Measurements from ENCODE around the gene SARS1.
A peak's percentile ranks its signal among the peaks of the same experiment; 100 is the strongest.
"Not testable (repeated sequence)": the region's sequence is repeated elsewhere in the genome, so short reads cannot be mapped to it uniquely, and the experiment has no call there.

Gene SARS1

GRCh38 chr1:109193653-109194590 is 19.8 kb upstream of the SARS1 start:
- DNase-seq = peak; percentile 32

GRCh38 chr1:109197158-109198042 is 16.3 kb upstream of the SARS1 start:
- no peak for DNase-seq

GRCh38 chr1:109198043-109198695 is 15.5 kb upstream of the SARS1 start:
- no peak for DNase-seq

- no peak for DNase-seq
Measured at GRCh38 chr1:109198745-109199144, 15.0 kb upstream of the SARS1 start.

GRCh38 chr1:109199710-109200109 is 14.0 kb upstream of the SARS1 start:
- no peak for DNase-seq

- no peak for DNase-seq
Measured at GRCh38 chr1:109201123-109201703, 12.5 kb upstream of the SARS1 start.

GRCh38 chr1:109204484-109204883 is 9.2 kb upstream of the SARS1 start:
- DNase-seq = no peak

GRCh38 chr1:109206339-109206738 is 7.4 kb upstream of the SARS1 start:
- DNase-seq = no peak

- no peak for DNase-seq
Measured at GRCh38 chr1:109207467-109208103, 6.1 kb upstream of the SARS1 start.

GRCh38 chr1:109208394-109208793 is 5.3 kb upstream of the SARS1 start:
- DNase-seq = no peak

GRCh38 chr1:109208836-109209463 is 4.8 kb upstream of the SARS1 start:
- no peak for DNase-seq

- DNase-seq = no peak
Measured at GRCh38 chr1:109210058-109210457, 3.7 kb upstream of the SARS1 start.

- DNase-seq = no peak
Measured at GRCh38 chr1:109213345-109213823, 334 bp upstream of the SARS1 start.

- DNase-seq = no peak
Measured at GRCh38 chr1:109214695-109215623, 1.2 kb downstream of the SARS1 start.

- DNase-seq = no peak
Measured at GRCh38 chr1:109216662-109217061, 2.9 kb downstream of the SARS1 start.

GRCh38 chr1:109218516-109218915 is 4.8 kb downstream of the SARS1 start:
- DNase-seq = no peak

GRCh38 chr1:109221201-109221600 is 7.5 kb downstream of the SARS1 start:
- DNase-seq = not testable (repeated sequence)

- DNase-seq = no peak
Measured at GRCh38 chr1:109225308-109225707, 11.6 kb downstream of the SARS1 start.

GRCh38 chr1:109225711-109226445 is 12.2 kb downstream of the SARS1 start:
- no peak for DNase-seq

GRCh38 chr1:109228167-109228566 is 14.4 kb downstream of the SARS1 start:
- DNase-seq = no peak
